DMS153 (cell line): ENCODE measurements around the gene HSPA5.
A peak's percentile ranks its signal among the peaks of the same experiment; 100 is the strongest.
"Not testable (repeated sequence)": the region's sequence is repeated elsewhere in the genome, so short reads cannot be mapped to it uniquely, and the experiment has no call there.

Experiments
- DNase-seq: peaks from one replicate; lab custom pipeline; 2025; lab: John Stamatoyannopoulos, UW

The HSPA5 gene

GRCh38 chr9:125241000-125241862 lies at the start of gene HSPA5:
Gene HSPA5, minus strand, starts transcription at chr9:125241343. Its CDS starts 217 bp downstream, at chr9:125241126.
- peak; percentile 99 for DNase-seq

- not testable (repeated sequence) for DNase-seq
These were observed 45.8 kb upstream of the HSPA5 start for GRCh38 chr9:125286935-125287433.

- DNase-seq = no peak
These were observed 43.7 kb upstream of the HSPA5 start for GRCh38 chr9:125284855-125285254.

- DNase-seq = no peak
These were observed 39.8 kb upstream of the HSPA5 start for GRCh38 chr9:125280945-125281344.

GRCh38 chr9:125277411-125277810 lies 36.3 kb upstream of the HSPA5 start:
- no peak for DNase-seq

GRCh38 chr9:125276771-125277170 lies 35.6 kb upstream of the HSPA5 start:
- no peak for DNase-seq

GRCh38 chr9:125272697-125273096 lies 31.6 kb upstream of the HSPA5 start:
- no peak for DNase-seq

- no peak for DNase-seq
These were observed 29.9 kb upstream of the HSPA5 start for GRCh38 chr9:125271081-125271480.

GRCh38 chr9:125269014-125269397 lies 27.9 kb upstream of the HSPA5 start:
- no peak for DNase-seq

GRCh38 chr9:125268394-125269013 lies 27.4 kb upstream of the HSPA5 start:
- DNase-seq = no peak

GRCh38 chr9:125264068-125264467 lies 22.9 kb upstream of the HSPA5 start:
- not testable (repeated sequence) for DNase-seq

- no peak for DNase-seq
These were observed 21.3 kb upstream of the HSPA5 start for GRCh38 chr9:125262294-125262991.

- peak; percentile 84 for DNase-seq
These were observed 20.6 kb upstream of the HSPA5 start, which contains the start of gene GAPVD1 for GRCh38 chr9:125261501-125262293. Gene GAPVD1, plus strand, starts transcription at chr9:125261826. Its CDS starts 37,096 bp downstream, at chr9:125298922.

GRCh38 chr9:125260561-125260960 lies 19.4 kb upstream of the HSPA5 start:
- DNase-seq = no peak

- no peak for DNase-seq
These were observed 17.8 kb upstream of the HSPA5 start for GRCh38 chr9:125258832-125259534.

- no peak for DNase-seq
These were observed 17.1 kb upstream of the HSPA5 start for GRCh38 chr9:125258160-125258785.

- DNase-seq = no peak
These were observed 14.7 kb upstream of the HSPA5 start for GRCh38 chr9:125255781-125256391.

- DNase-seq = no peak
These were observed 13.1 kb upstream of the HSPA5 start for GRCh38 chr9:125254231-125254630.

- DNase-seq = no peak
These were observed 5.1 kb upstream of the HSPA5 start for GRCh38 chr9:125246261-125246667.

GRCh38 chr9:125243792-125244260 lies 2.7 kb upstream of the HSPA5 start:
- no peak for DNase-seq
